PC-3 (cell line): Measurements from ENCODE around the gene ATF6.

Experiments used
- EZH2 ChIP-seq: fragments of 300-600 bp; sonication (generic); IDR thresholded peaks from one replicate; pipeline ENCODE4 v1.6.1; 2017; ENCODE audit warnings: antibody characterized with exemption, mild to moderate bottlenecking, low read length; ENCODE audit not compliant: unreplicated experiment
- EZH2phosphoT487 ChIP-seq: fragments of 300-600 bp; sonication (generic); IDR thresholded peaks from 2 replicates; pipeline ENCODE4 v1.6.1; 2018; ENCODE audit warnings: mild to moderate bottlenecking, antibody characterized with exemption, low read length, borderline replicate concordance
- TF ChIP-seq, protein P1 (sequence below): fragments of 300-600 bp; sonication (generic); conservative IDR thresholded peaks from 2 replicates; pipeline ENCODE4 v1.5.1; 2017; ENCODE audit warnings: antibody characterized with exemption, low read depth, mild to moderate bottlenecking, low read length

DNA sequence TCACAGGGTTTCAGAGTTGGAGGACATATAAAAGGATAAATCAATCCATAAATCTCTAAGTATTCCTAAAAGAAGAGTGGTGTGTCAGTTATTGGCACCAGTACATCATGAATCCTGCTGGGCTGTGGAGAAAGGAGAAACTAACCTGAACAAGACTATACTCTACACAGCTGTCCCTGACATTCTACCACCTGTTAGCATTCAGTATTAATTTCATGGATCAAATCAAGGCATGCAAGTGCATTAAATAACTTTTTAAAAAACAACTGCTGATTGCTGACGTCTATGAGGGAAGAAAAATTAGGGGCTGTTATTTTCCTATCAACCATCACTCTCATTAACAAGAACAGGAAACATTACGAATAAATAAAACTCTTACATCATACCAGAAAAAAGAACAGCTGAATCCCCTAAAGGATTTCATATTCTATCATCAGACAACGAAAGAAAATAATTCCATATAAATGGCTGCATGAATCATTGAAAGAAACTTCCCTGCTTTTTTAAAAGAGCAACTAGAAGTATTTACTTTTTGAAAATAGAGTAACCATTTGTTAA is 121.7 kb downstream of the ATF6 start:
- TF ChIP-seq, protein P1, sequence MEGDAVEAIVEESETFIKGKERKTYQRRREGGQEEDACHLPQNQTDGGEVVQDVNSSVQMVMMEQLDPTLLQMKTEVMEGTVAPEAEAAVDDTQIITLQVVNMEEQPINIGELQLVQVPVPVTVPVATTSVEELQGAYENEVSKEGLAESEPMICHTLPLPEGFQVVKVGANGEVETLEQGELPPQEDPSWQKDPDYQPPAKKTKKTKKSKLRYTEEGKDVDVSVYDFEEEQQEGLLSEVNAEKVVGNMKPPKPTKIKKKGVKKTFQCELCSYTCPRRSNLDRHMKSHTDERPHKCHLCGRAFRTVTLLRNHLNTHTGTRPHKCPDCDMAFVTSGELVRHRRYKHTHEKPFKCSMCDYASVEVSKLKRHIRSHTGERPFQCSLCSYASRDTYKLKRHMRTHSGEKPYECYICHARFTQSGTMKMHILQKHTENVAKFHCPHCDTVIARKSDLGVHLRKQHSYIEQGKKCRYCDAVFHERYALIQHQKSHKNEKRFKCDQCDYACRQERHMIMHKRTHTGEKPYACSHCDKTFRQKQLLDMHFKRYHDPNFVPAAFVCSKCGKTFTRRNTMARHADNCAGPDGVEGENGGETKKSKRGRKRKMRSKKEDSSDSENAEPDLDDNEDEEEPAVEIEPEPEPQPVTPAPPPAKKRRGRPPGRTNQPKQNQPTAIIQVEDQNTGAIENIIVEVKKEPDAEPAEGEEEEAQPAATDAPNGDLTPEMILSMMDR, result no peak
- TF ChIP-seq EZH2phosphoT487, result no peak
- TF ChIP-seq EZH2, result no peak
